ENCODE data around the gene LHX6.
A peak's percentile ranks its signal among the peaks of the same experiment; 100 is the strongest.

Gene LHX6

GRCh38 chr9:122192261-122192875 lies 36.4 kb downstream of the LHX6 start:
- no peak for DNase-seq (ENCODE audit: low read depth in 2 of 2)

DNA sequence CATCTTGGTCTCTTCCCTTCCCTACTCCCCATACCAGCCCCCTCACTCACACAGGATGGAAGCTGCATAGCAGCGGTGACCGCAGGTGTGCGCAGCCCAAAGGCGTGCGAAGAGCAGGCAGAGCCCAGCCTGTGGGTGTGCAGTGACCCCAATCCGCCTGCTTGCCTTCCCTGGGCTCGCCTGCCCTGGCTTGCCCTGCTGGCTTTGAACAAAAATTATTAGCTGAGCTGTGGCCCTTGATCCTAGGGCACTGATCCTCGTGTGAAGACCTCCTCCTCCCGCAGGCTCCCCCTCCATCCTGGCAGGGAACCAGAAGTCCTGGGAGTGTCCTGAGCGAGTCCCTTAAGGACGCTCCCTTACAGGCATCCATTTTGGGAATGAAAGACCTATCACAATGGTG lies 37.2 kb downstream of the LHX6 start:
- no peak for DNase-seq (ENCODE audit: low read depth in 2 of 2)

GRCh38 chr9:122190597-122191381 lies 38.0 kb downstream of the LHX6 start:
- no peak for DNase-seq (ENCODE audit: low read depth in 2 of 2)

GRCh38 chr9:122188369-122188768 lies 40.4 kb downstream of the LHX6 start:
- no peak for DNase-seq (ENCODE audit: low read depth in 2 of 2)

- DNase-seq (ENCODE audit: low read depth in 2 of 2): no peak
These were observed 41.8 kb downstream of the LHX6 start for GRCh38 chr9:122186777-122187470.

DNA sequence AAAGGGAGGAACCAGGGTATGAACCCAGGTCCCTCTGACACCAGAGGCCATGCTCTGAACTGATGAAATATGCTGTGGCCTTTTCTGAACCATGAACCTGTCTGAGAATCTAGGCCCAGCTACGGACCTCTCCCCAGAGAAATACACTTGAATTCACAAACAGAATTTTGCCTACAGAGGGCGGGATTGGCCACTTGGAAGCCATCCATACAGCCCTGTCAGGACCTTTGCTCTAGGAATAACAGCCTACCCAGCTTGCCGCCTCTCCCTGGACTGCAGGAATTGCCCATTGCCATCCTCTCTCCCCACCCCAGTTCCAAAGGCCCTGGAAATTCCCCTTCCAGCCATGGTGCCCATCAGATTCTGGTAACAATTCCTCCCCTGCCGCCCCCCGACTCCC lies 42.5 kb downstream of the LHX6 start:
- no peak for DNase-seq (ENCODE audit: low read depth in 2 of 2)

- DNase-seq (ENCODE audit: low read depth in 2 of 2): no peak
These were observed 44.2 kb downstream of the LHX6 start for GRCh38 chr9:122184551-122184950.

DNA sequence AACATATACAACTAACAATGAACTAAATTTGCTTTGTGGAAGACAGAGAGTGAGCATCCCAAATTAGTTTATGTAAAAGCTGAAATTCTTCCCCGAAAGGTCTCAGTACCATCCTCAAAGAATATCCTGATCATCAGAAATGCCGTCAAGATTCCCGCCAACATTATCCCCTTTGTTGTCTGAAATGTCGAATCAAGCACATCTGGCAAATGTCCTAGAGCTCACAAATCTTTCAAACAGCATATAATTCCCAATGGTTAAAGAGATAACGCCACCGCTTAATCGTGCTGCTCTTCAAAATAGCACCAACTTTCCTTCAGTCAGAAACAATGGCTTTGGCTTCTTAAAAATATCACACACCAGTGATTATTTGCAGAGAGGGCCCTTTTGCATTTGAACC lies 45.3 kb downstream of the LHX6 start:
- DNase-seq (ENCODE audit: low read depth in 2 of 2): no peak

GRCh38 chr9:122180633-122181032 lies 48.1 kb downstream of the LHX6 start:
- no peak for DNase-seq (ENCODE audit: low read depth in 2 of 2)

DNA sequence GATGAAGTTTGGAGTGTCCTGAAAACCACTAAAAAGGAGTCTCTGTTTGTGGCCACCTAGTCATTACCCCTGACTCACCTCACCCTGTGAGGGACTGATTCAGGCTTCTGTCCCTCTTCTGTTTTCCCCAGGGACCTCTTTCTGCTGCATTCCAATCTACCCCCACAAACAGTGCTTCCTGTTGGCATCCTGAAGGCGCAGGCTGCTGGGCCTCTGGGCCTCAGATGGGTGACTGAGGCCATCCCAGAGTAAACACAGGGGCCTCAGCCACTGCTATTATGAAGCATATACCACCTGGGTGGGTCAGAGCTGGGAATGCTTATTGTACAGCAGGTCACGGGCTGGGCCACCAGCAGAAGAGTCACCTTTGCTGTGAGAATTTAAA lies 49.1 kb downstream of the LHX6 start:
- no peak for DNase-seq (ENCODE audit: low read depth in 2 of 2)

GRCh38 chr9:122179054-122179689 lies 49.6 kb downstream of the LHX6 start:
- DNase-seq (ENCODE audit: low read depth in 2 of 2): no peak

DNA sequence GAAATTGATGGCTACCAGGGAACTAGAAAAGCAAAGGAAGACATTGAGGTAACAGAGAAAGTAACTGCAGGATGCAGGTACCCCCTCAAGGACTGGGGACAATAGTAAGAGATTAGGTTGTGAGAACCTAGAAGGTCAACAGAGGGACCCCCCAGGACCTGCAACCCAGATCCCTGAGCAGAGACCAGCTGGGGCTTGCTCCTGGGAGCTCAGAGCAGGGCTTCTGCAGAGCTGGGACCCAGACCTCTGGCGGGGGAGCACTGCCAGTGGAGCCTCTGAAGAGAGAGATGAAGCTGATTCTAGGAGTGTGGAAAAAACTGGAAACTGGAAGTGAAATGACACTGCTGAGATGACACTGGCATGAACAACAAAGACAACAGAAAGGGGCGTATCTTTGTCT lies 51.8 kb downstream of the LHX6 start:
- no peak for DNase-seq (ENCODE audit: low read depth in 2 of 2)

DNA sequence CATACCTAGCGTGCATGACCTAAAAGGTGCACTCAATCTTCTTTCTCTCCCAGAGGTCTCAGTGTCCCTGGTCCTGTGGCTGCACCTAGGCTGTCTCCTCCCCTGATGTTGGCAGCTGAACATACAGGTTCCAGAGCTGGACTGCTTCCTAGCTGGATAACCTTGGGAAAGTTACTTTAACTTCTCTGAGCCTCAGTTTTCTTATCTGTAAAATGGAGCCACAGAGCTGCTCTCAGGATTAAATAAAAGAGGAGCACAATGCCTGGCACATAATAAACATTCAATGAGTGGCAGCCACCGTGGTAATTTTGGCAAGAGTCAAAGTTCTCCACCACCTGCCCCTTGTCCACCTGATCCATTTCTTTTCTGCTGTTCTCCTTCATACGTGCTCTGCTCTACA lies 55.1 kb downstream of the LHX6 start:
- no peak for DNase-seq (ENCODE audit: low read depth in 2 of 2)

GRCh38 chr9:122172131-122172530 lies 56.6 kb downstream of the LHX6 start:
- no peak for DNase-seq (ENCODE audit: low read depth in 2 of 2)

- DNase-seq (ENCODE audit: low read depth in 2 of 2): no peak
These were observed 60.4 kb downstream of the LHX6 start for GRCh38 chr9:122168356-122168755.

DNA sequence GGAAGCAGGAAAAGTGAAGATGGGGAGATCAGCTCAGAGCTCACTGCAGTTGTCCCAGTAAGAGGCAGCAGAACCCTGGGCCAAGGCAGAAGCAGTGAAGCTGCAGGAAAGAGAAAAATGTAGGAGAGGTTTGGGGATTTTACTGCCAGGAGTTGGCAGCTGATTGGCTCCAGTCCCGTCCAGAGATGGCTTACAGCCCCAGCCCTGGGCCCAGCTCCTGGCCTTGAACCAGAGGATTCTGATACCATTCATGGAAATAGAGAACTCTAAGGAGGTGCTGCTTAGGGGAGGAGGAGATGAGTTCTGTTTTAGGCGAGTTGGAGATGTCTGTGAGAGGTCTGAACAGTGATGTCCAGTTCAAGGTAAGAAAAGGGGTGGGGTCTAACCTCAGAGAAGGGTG lies 64.5 kb downstream of the LHX6 start:
- no peak for DNase-seq (ENCODE audit: low read depth in 2 of 2)

DNA sequence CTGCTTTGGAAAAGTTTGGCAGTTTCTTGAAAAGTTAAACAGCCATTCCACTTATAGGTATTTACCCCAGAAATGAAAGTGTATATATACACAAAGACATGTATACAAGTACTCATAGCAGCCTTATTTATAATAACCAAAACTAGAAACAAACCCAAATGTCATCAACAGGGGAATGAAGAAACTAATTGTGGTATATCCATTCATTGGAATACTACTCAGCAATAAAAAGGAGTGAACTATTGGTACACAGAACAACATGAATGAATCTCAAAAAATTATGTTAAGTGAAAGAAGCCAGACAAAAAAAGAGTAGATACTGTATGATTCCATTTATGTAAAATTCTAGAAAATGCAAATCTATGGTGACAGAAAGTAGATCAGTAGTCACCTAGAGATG lies 66.3 kb downstream of the LHX6 start:
- no peak for DNase-seq (ENCODE audit: low read depth in 2 of 2)

GRCh38 chr9:122159925-122160246 lies 68.9 kb downstream of the LHX6 start:
- no peak for DNase-seq (ENCODE audit: low read depth in 2 of 2)

DNA sequence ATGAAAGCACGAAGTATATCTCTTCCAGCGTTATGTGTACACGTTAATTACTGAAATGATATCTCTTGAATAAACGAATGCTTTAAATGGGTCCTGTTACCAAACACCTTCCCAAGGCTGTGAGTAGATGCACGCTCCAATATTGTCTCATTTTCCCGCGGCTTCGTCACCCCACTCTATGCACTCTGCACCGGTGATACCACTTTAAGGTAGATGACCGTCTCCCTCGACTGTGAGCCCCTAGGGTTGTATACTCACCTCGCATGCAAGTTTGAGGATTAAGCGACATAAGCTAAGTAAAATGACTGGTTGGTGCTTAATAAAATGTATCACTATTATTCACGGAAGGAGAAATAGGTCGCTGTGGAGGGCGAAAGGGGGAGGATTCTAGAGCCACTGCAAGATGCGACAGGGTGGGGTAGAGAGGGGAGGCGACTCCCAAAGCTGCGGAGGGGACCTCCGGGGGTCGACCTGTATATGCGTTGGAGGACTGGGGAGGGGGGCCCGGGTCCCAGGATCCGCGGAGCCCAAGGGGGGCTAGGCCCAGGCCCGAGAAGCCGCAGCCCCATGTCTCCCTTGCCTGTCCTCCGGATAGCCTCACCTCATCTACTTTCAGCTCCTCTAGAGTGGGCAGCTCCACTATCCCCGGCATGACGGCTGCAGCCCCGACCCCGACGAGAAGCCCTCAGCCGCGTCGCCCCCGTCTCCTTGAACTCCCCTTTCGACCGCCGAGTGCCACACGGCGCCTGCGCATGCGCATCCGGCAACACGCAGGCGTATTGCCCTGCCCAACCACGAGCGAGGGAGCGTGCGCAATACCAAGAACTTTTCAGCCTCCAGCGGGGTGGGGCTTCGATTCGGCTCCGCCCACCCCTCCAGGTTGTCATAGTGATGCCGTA lies 69.5 kb downstream of the LHX6 start, which contains the start of the genes MORN5 and NDUFA8:
TSS of gene MORN5 (plus strand) at position 883 of the 899 bp plus-strand sequence. CDS start 65 bp downstream, outside the sequence.
TSS of gene NDUFA8 (minus strand) at position 754 of the 899 bp plus-strand sequence. CDS start at position 652, 102 bp downstream.
- peak; percentile 92 for DNase-seq (ENCODE audit: low read depth in 2 of 2)

GRCh38 chr9:122158202-122158601 lies 70.6 kb downstream of the LHX6 start:
- no peak for DNase-seq (ENCODE audit: low read depth in 2 of 2)

- DNase-seq (ENCODE audit: low read depth in 2 of 2): no peak
These were observed 73.0 kb downstream of the LHX6 start for GRCh38 chr9:122155796-122156195.

All from activated CD8-positive, alpha-beta memory T cell treated with anti-CD3 and anti-CD28 coated beads for 4 hours (primary cell).